Measurements from ENCODE around the gene DDHD1.

Gene DDHD1

DNA sequence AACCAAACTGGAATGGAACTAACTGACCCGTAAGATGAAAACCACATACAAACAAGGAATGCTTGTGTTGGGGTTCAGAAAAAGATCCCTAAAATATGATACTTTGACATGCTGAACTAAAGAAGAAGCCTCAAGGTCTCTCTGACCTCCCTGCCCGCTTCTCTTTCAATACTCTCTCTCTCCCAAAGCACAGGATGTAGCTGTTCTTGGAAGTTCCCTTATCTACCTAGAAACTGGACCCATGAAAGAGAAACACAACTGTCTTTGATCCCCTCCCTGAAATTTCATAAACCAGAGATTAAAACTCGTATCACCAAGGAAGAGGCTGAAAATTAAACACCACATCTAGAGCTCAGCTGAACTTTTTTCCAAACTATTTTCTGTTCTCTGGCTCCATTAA is 125.6 kb downstream of the DDHD1 start:
- no peak for DNase-seq

DNA sequence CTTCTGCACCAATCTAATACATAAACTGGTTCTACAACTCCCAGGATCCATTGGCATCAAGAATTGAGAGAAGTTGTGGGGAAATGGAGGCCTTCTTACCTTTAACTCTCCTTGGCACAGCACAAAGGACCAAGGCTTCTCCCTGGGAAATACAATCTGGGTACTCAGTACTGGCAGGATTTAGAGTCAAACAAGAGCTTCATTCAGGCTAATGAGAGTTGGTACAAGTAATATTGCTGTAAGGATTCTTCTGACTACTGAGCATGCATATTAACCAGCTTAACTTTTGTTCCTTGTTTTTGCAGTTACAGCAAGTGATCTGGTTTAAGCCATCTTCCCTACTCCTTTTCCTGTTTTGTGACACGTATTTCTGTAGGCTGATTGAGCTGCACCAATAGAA is 126.1 kb downstream of the DDHD1 start:
- no peak for DNase-seq

DNA sequence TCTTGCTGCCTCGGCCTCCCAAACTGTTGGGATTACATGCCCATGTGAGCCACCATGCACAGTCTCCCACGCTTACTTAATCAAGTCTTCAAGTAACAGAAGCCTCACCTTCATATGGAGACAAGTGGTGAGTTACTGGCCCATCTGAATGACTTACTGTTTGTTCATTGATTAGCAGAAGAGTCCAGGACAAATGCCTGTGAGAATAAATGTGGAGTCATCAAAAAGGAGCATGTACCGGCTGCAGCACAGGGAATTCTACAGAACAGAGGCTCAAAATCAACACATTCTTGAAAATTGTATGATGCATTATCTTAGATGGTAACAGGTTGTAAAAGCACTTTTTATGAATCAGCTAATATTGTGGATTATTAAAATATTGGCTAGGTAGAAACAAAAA is 129.8 kb downstream of the DDHD1 start:
- DNase-seq: no peak

DNA sequence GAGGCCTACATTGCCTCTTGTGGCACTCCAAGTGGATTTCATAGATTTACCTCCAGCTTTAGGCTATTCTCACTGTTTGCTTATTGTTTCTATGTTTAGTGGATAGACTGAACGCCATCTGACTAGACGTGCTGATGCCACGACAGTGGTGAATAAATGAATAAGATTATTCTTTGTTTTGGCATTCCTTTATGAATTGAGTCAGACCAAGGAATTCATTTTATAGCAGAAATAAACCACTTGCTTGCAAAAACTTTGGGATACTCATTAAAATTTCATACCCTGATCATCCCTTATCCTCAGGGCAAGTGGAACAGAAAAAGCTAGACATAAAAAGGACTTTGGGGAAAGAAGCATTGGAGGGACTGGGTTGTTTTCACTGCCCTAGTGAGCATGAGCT is 130.5 kb downstream of the DDHD1 start:
- no peak for DNase-seq

DNA sequence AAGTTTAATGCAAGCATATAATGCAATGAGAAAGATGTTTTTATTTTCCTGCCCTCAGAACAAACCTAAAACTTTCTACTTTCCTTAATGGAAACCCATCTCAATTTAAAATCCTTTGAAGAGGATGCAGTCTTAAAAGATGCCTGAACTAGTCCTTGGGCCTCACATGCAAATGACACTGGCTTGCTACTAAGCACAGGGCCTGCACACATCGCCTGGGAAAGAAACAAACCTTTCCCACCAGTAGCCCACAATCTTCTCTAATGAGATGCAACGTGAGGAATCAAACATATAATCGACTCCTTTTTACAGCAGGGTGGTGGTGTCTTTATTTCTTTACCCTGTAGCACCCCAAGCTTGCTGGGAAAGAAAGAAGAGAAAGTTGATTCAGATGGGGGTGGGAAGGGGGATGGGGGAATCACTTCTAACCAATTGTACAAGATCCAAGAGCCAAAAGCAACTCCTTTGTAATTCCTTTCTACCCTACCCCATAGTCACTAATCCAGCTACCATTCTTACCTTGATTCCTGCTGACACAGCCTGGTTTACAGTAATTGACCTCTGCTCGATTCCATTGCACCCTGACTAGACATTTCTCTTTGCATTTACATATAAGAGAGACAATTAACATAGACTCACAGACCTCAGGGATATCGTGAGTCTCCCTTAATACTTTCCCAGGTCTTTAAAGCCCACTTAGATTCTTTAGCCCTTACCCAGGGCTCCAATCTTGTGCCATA is 132.8 kb downstream of the DDHD1 start:
- DNase-seq: no peak

DNA sequence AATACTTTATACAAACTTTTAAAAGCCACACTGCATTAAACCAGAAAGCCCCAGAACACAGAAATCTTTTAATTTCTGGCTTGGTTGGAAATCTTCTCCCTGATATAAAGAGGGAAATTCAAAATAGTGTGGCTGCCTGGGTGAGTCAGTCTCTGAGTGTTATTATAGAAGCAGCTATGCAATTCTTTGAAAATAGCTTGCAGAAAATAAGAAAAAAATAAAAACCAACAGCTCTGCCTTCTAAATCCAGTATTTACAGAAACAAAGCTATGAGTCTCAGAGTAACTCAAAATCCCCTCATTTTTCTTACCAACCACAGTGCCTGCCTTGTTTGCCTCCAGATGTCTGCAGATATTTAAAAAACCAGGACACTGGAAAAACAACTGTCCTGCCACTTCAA is 133.7 kb downstream of the DDHD1 start:
- DNase-seq: no peak

DNA sequence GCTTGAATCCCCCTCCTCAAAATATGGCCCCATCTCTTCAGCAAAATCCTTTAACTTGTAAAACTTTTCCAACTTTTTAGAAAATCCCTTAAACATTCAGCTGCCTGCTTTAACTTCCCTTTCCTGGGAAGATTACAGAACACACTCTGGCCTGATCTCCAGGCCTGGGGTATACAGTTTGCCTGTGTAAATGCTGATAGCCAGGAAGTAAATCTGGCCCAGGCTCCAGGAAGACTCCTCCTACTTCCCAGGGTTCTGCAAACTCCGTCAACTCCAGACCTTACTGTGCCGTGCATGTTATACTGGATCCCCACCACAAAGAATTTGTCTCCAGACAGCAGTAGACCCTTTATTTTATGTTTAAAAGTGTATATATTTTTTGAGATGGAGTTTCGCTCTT is 135.3 kb downstream of the DDHD1 start:
- DNase-seq: no peak

DNA sequence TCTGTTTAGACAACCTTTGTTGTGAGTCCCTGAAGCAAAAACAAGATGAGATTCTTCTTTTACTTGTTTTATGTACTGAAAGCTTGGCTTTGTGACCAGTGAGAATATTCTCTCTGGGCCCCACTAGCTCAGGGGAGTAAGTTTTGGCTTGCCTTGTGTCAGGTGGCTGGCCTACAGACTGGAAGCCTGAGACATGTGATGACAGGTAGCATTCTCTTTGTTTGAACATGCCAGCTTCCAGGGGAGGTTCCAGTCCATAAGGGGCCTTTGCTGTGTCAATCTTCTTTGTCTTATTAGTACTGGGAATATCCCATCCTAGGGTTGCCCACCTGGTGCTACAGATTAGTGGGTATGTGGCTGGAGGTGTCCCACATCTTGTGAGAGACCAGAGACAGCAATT is 136.2 kb downstream of the DDHD1 start:
- DNase-seq: no peak

DNA sequence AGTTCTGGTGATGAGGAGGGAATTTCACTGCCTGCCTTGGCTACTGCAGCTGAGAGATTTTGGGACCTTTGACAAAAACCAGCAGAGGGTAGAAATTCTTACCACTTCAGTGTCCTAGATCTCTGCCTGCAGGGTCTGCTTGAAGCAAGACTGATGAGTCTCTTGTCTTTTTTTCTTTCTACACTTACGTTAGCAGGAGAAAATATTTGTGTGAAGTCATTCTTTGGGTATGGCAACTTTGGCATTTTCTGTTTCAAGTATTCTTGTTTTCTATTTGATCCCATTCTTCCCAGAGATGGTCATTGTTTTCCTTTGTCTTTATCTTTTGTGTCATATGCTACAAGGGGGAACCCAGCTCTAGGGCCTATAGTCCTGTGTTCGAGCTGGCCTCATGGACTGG is 136.6 kb downstream of the DDHD1 start:
- DNase-seq: no peak

DNA sequence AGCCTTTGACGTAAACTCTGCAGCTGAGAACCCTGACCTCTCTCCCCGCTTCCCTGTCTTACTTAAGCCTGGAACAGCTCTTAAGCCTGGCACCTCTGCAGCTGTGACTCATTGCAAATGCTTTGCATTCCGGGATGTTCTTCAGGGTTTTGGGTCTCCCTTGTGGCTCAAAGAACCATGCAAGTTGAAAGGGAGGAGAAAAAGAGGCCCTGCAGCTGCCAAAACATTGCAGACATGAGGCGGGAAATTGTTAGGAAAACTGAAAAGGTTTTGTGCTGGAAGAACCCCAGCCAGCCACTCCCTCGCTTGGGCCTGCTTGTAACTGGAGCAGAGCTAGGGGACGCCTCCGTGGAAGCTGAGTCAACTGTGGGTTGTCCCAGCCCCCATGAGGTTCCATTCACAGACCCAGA is 142.1 kb downstream of the DDHD1 start:
- DNase-seq: no peak

DNA sequence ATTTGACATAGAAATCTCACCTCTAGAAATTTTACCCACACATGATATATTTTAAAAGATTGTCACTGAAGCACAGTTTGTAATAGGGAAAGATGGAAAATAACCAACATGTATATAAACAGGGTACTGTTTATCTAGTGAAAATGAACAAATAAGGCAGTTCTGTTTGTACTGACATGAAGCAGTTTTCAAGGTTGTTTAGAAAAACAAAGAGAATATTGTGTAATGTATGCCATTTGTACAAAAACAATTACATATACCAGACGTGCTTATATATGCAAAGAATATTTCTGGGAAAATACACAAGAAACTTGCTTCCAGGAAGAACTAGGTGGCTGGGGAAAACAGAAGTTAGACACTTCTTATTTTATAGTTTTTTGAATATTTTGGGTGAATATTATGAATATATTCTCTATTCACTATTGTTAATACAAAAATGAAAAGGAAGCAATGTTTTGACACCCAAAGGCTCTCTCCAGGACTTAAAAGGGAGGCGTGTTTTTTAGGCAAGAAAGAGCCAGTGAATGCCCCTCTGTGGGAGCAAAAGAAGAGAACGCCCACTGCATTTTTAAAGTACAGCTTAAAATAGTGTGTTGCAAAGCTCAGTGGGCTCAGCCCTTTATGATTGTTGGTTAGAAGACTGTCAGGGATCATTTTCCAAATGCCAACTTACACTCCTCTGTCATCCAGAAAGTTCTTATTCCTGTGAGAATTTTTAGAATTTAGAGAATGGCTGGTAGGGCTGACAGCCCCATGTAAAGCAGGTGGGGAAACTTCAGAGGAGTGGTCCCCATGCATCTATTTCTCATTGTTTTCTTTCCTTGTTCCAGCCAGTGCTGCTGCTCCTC is 142.7 kb downstream of the DDHD1 start:
- no peak for DNase-seq

DNA sequence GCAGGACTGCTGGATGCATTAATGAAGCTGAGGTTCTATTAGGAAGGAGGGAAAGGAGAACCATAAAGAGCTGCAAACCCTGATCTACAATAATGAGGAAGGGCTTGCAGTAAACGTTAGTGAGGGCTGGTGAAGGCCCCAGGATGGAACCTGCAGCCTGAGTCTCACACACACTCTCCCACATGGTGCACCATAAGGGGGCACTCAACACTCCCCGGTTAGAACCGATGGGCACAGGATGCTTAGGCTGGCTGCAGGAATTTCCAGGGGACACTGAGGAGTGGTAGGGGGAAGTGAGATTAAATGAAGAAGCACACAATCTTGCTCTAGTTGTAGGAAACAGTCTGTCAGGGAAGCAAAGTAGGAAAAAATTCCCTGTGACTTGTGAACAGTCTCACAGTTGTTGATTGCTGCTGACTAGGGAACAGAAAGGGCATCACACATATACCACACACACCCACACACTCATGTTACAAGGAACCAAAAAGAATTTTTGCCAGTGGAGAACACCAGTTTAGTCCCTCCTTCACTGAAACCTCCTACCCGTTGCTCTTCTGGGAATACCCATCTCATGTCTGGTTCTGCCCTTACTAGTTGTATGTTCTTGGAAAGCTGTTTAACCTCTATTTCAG is 146.1 kb downstream of the DDHD1 start:
- DNase-seq: no peak

DNA sequence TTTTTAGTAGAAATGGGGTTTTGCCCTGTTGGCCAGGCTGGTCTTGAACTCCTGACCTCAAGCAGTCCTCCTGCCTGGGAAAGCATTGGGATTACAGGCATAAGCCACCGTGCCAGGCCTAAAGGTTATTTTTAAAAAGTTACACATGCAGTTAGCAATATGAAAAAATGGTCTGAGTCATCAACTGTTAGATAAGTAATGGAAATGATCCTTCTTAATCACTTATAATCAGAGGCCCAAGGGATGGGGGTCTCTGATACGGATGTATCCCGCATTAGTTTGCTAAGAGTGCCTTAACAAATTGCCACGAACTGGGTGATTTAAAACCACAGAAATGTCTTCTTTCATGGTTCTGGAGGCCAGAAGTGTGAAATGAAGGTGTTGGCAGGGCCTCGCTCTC is 148.1 kb downstream of the DDHD1 start:
- DNase-seq: no peak

DNA sequence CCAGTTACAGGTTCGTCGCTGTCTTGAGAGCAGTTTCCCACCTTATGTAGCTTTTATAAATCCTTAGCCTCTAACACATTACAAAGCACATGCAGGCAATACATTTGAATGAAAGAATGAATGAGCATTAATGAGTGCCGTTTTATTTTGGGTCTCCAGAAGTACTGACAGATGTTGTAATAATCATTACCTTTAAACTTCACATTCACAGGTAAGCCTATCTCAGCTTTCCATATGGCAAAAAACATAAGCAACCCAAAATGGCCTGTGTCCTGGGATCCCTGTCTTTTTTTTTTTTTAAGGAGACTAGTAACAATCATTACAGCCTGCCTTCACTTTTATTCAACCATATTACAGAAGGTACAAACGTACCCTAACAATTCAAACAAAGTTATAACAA is 149.3 kb downstream of the DDHD1 start:
- DNase-seq: no peak

DNA sequence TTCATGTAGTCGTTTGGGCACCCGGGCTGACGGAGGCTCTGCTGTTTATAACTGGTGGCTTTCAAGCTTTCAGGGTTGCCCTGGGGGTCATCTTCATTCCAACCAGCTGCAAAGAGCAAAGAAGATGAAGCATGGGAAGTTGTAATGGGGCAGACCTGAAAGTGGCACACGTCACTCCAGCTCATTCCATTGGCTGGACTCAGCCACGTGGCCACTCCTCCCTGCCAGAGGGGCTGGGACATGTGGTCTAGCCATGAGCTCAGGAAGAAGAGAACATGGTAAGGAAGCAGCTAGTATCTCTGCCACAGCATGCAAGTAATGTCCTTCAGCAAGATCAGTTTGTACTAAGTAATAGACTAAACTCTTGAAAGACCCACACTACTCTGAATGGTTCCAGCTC is 150.5 kb downstream of the DDHD1 start:
- no peak for DNase-seq

DNA sequence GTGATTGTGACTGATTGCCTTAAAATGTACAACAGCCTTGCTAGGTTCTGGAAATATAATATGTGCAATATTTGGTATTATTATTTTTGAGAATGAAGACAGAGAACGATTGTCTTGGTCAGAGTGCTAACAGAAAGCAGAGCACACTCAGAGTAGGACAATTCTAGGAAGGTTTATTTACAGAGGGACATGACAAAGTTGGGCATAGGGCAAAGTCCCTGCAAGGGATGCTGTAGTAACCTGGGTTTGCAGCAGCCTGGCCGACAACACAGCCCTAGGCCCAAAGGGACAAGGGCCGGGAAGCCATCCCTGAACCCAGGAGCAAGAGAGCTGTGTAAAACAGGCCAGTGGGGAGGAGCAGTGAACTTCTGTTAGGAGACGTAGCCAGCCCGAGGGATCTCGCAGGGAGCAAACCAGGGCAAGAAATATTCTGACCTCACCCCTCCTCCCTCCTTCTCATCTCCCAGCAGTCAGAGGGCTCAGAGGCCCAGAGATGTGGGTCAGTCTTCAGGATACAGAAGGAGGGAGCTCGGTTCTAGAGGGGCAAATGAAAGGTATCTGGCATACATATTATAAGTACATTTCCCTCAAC is 151.2 kb downstream of the DDHD1 start:
- no peak for DNase-seq

DNA sequence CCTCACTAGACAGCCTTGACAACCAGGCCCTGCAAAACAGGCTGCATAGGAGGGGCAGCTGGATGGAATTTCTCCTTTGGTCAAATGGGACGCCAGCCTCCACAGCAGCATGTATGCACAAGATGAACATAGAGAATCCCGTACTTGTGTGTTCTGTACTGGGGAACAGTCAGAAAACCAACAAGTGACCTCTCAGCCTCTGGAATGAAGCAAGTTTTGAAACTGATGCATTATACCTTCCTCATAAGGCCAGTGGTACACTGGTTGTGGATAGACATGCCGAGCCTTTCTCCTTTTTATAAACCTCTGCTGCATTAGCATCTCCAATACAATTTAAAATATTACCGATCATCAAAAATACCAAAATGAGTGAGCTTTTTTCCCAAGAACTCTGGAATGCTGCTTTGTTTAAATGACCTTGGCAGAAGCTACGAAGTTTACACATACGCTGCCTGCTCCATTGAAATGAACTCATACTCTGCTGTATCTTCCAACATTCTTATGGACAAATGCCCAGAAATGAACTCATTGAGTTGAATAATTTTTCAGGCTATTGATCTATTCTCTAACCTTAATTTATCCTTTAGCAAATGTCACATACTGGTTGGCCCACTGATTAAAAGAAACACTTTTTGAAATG is 154.6 kb downstream of the DDHD1 start:
- no peak for DNase-seq

DNA sequence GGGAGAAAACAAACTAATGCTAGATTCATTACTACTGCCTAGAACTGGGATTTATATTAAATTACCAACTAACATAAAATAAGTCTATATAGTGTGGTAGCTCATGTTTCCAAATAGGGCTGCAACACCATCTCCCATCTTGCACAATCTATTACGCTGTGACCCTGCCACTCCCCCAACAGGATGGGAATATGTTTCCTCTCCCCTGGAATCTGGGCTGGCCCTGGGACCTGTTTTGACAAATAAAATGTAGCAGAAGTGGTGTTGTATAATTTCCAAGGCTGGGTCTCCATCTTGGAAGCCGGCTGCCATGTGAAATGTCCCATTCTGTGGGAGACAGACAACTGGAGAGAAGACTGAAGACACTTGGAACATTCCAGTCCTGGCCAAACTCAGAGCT is 156.6 kb downstream of the DDHD1 start:
- no peak for DNase-seq

DNA sequence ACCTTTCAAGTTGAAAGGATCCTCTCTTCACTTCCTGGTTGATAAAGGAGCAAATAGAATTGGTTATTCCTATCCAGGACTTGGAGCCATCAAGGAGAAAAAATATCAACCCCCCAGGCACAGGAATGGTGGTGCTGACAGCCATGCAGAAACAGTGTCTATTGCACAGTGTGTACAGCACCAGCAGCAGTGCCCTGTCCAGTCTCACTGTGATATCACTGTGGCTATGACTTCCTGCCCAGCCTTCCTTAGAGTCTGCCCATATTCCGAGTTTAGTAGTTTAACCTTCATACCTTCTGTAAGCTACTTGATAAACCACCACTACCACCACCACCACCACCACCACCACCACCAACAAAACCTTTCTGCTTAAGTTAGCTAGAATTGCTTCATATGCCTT is 157.1 kb downstream of the DDHD1 start:
- DNase-seq: no peak

DNA sequence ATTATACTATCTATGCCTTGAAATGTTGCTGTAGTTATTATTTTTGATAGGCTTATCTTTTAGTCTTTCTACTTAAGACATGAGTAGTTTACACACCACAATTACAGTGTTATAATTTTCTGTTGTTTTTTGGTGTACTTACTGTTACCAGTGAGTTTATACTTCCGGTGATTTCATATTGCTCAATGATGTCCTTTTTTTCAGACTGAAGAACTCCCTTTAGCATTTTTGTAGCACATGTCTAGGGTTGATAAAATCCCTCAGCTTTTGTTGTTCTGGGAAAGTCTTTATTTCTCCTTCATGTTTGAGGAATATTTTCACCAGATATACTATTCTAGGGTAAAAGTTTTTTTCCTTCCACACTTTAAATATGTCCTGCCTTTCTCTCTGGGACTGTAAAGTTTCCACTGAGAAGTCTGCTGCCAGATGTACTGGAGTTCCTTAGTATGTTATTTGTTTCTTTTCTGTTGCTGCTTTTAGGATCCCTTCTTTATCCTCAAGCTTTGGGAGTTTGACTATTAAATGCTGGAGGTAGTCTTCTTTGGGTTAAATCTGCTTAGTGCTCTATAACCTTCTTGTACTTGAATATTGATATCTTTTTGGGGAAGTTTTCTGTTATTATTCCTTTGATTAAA is 160.8 kb downstream of the DDHD1 start:
- DNase-seq: no peak

DNA sequence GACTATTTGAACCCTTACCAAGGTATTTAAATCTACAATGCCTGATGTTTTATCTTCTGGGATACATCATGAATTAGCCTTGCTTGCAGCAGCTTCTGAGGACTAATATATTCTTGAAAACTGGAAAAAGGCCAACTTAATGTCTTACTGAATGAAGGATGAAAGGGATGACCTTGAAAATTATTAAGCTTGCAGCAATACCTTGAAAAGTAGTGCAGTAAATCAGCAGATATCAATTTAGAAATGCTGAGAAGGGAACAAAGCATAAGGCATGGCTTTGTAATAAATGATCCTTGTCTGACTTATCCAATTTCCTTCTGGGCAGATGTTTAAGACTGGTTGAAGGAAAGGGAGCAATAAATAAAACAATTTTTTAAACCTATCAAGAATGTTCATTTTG is 165.0 kb downstream of the DDHD1 start:
- no peak for DNase-seq

DNA sequence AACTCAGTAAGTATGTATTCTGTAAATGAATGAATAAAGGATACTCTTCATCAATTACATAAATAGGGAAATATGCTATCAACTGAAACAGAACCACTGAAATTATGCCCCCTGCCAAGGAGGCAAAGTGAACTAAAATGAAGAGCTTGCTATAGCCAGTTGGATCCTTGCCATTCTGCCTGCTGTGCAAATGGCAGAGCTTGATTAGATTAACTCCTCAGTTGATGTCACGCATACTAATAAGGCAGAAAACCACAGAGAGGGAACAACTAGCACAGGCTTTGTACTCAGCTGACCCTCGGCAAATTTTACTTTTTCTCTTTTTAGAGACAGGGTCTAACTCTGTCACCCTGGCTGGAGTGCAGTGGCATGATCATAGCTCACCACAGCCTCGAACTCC is 165.6 kb downstream of the DDHD1 start:
- DNase-seq: no peak

DNA sequence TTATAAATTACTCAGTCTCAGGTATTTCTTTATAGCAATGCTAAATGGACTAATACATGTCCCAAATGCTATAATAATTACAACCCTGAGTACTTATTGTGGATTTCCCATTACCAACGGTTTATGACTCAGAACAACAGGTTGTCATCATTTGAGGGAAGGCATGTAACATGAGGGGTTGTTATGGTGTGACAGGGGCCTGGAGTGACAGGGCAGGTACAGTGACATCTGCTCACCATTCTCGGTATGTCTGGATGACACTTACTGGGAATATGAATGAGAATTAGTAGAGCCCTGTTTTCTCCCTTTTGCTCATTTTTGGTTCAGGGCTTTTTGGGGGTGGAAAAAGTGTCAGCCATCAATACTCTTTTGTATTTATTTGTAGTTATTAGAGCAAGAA is 166.1 kb downstream of the DDHD1 start:
- DNase-seq: no peak
